T-helper 1 cell (primary cell): Measurements from ENCODE around the gene PRSS50.

Source experiments
- DNase-seq, 5 donors: peaks; one replicate each; pipeline ENCODE4 v3.0.0-alpha.2; 2012 to 2020

The PRSS50 gene

GRCh38 chr3:46669191-46669999 is 48.3 kb downstream of the PRSS50 start:
- DNase-seq, result no peak

GRCh38 chr3:46668591-46668990 is 49.1 kb downstream of the PRSS50 start:
- no peak for DNase-seq

DNA sequence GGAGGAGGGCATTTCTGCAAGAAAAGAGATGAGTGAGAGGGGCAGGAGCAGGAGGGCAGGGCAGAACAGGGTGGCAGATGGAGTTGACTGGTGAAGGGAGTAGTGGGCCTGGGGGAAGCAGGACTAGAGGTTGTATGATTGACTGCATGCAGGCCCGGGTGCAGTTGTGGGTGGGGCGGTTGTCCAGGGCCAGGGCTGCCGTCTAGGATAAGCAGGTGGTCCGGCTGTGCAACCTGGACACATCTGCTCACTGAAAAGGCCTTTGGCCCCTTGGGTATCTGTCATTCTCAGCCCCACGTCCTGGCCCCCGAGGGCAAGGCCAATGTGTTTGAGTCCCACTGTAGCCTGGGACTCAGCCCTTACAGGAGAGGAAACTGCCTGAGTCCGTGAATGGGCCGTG is 49.6 kb downstream of the PRSS50 start:
- no peak for DNase-seq

DNA sequence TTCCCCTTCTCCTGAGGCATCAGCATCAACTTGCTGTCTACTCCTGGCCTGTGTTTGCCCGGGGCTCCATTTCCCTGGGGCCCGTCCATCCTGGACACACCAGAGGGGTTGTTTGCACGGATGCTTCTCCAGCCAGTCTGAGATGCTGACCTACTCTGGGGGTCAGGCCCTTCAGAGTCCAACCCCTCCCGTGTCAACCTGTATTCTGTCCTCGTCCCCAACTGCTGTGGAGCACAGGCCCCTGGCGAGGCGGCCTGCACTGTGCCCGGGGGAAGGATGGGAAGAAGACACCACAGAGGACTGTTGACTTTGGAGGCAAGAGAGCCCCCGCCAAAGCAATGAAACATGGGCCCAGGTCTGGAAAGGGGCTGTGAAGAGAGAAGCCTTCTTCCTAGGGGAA is 50.0 kb downstream of the PRSS50 start:
- no peak for DNase-seq

- no peak for DNase-seq
These were observed 50.5 kb downstream of the PRSS50 start for GRCh38 chr3:46667061-46667621.

GRCh38 chr3:46666453-46666845 is 51.2 kb downstream of the PRSS50 start:
- no peak for DNase-seq

GRCh38 chr3:46665763-46666452 is 51.8 kb downstream of the PRSS50 start:
- no peak for DNase-seq

- no peak for DNase-seq
These were observed 52.5 kb downstream of the PRSS50 start for GRCh38 chr3:46664971-46665762.

DNA sequence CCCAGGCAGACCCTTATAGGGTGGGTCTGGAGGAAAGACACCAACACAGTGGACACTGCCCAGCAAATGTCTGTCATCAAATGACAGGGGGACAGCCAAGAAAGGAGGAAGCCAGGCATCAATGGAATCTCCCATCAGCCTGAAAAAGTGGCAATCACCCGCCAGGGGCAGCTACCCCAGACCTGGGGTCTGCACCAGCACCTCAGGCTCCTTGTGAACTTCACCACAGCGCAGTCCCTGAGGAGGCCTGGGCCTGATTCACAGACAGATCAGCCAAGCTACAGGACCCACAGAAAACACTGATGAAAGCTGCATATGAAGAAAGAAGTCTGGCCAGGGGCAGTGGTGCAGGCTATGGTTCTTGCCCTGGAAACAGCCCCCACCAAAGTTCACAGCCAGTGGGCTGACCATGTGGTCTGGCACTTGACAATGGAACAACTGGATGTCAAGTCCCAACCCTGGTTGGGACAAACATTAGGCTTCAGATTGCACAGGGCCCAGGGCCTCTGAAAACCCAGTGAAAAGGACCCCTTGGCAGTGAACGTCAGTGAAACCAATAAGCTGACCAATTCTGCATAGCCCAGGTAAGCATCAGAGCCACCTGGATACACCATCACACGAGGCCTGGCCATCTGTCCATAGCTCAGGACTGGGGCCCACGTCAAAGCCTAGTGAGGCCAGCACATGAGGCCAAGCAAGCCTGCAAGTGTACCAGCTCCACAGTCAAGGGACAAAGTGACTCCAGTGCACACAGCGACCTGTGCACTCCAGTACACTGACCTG is 53.3 kb downstream of the PRSS50 start:
- DNase-seq, result no peak

GRCh38 chr3:46663591-46664135 is 54.0 kb downstream of the PRSS50 start:
- DNase-seq, result no peak

DNA sequence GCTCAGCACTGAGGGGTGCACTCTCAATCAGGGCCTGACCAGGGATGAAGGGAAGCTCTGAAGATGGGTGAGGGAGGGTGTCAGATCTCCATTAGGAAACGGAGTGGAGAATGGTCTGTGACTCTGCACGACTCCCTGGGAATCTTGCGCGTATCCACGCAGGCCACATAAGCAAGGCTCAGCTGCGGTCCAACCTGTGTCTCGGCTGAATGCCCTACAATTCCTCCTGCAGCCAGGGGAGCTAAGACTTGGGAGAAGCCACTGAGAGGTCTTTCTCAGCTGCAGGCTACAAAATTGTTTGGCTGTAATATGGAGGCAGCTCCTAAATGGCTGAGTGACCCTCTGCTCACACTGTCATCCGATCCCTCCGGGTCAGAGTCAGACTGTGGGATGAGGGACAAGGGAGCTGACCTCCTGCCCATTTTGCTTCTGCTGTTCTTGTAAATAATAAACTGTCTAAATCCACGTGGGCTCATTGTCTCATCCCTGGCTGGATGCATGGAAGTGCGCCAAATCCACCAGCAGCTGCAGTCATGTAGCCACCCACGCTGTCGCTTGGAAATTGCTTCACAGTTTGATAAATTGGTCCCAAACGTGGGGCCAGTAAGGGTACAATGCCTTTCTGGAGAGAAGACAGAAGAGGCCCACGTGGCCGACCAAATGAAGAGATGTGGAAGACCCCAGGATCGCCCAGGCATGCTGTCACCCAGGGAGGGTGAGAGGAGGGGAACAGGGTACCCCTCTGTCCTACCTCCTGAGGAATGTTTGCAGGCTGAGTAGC is 54.7 kb downstream of the PRSS50 start:
- DNase-seq, result no peak
